ENCODE results near the gene MMADHC. TPM values are rescaled to one million over a fixed set of nuclear protein-coding genes. Genes with fewer than 3 reads are reported as not detected.
A peak's percentile ranks its signal among the peaks of the same experiment; 100 is the strongest.

The MMADHC gene
- total and polyA plus RNA-seq, 2 of the 13 experiments (the other 11 are each of a cell fraction or from before 2014, with no cell fraction given), result 90.2 to 210 TPM

DNA sequence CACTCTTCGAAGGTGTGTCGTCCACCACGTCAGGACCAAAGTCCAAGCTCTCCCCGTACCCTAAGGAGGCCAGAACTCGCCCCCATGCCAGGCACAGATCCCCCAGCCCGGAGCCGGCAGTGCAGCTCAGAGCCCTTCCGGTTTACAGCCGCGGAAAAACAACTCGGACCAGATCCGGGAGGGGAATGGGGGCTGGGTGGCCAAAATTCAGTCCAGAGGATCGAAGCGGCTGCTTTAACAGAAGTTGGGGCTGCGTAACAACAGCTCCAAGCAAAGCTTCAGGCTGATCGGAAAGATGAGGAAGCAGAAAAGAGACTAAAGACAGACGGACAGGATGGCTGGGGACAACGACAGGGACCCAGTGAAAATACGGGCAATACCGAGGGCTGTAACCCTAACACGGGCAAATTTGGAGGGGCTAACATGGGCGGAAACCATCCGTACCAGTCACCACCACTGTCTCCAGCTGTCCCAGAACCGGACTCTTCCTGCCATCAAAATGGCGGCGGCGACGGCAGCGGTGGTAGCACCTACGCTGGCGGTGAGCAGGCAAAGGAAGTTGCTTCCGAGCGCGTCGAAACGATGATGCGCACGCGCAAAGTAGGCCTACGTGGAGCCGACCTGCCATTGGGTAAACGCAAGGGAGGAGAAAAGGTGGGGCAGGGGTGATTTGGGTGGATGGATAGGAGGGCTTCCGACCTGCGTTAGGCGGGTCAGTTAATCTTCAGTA lies at the start of gene MMADHC (continued):
- no peak for TF ChIP-seq ZNF660 (CRISPR knock-in tag; IDR thresholded peaks at IDR 0.05; ENCODE audit: borderline replicate concordance, low read depth)
- TF ChIP-seq, protein P1, sequence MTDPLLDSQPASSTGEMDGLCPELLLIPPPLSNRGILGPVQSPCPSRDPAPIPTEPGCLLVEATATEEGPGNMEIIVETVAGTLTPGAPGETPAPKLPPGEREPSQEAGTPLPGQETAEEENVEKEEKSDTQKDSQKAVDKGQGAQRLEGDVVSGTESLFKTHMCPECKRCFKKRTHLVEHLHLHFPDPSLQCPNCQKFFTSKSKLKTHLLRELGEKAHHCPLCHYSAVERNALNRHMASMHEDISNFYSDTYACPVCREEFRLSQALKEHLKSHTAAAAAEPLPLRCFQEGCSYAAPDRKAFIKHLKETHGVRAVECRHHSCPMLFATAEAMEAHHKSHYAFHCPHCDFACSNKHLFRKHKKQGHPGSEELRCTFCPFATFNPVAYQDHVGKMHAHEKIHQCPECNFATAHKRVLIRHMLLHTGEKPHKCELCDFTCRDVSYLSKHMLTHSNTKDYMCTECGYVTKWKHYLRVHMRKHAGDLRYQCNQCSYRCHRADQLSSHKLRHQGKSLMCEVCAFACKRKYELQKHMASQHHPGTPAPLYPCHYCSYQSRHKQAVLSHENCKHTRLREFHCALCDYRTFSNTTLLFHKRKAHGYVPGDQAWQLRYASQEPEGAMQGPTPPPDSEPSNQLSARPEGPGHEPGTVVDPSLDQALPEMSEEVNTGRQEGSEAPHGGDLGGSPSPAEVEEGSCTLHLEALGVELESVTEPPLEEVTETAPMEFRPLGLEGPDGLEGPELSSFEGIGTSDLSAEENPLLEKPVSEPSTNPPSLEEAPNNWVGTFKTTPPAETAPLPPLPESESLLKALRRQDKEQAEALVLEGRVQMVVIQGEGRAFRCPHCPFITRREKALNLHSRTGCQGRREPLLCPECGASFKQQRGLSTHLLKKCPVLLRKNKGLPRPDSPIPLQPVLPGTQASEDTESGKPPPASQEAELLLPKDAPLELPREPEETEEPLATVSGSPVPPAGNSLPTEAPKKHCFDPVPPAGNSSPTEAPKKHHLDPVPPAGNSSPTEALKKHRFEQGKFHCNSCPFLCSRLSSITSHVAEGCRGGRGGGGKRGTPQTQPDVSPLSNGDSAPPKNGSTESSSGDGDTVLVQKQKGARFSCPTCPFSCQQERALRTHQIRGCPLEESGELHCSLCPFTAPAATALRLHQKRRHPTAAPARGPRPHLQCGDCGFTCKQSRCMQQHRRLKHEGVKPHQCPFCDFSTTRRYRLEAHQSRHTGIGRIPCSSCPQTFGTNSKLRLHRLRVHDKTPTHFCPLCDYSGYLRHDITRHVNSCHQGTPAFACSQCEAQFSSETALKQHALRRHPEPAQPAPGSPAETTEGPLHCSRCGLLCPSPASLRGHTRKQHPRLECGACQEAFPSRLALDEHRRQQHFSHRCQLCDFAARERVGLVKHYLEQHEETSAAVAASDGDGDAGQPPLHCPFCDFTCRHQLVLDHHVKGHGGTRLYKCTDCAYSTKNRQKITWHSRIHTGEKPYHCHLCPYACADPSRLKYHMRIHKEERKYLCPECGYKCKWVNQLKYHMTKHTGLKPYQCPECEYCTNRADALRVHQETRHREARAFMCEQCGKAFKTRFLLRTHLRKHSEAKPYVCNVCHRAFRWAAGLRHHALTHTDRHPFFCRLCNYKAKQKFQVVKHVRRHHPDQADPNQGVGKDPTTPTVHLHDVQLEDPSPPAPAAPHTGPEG (CRISPR knock-in tag; IDR thresholded peaks at IDR 0.05), result peak; percentile 45; the same call in 1 of the 2 replicates
- TF ChIP-seq JUND (CRISPR knock-in tag; IDR thresholded peaks at IDR 0.05), result no peak
- TF ChIP-seq HMG20B (CRISPR knock-in tag; conservative IDR thresholded peaks at IDR 0.05), result 0 out of 2 replicates have a peak, but pooled peaks have one; percentile 26
- TF ChIP-seq, protein P2, sequence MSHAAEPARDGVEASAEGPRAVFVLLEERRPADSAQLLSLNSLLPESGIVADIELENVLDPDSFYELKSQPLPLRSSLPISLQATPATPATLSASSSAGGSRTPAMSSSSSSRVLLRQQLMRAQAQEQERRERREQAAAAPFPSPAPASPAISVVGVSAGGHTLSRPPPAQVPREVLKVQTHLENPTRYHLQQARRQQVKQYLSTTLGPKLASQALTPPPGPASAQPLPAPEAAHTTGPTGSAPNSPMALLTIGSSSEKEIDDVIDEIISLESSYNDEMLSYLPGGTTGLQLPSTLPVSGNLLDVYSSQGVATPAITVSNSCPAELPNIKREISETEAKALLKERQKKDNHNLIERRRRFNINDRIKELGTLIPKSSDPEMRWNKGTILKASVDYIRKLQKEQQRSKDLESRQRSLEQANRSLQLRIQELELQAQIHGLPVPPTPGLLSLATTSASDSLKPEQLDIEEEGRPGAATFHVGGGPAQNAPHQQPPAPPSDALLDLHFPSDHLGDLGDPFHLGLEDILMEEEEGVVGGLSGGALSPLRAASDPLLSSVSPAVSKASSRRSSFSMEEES (CRISPR knock-in tag; IDR thresholded peaks at IDR 0.05), result peak; percentile 60
- 0 out of 2 replicates have a peak, but pooled peaks have one; percentile 56 for TF ChIP-seq ZMYM2 (CRISPR knock-in tag; IDR thresholded peaks at IDR 0.05)
- TF ChIP-seq ZNF703 (CRISPR knock-in tag; IDR thresholded peaks at IDR 0.05; ENCODE audit: borderline replicate concordance), result peak; percentile 52; the same call in 1 of the 2 replicates
- TF ChIP-seq, protein P3, sequence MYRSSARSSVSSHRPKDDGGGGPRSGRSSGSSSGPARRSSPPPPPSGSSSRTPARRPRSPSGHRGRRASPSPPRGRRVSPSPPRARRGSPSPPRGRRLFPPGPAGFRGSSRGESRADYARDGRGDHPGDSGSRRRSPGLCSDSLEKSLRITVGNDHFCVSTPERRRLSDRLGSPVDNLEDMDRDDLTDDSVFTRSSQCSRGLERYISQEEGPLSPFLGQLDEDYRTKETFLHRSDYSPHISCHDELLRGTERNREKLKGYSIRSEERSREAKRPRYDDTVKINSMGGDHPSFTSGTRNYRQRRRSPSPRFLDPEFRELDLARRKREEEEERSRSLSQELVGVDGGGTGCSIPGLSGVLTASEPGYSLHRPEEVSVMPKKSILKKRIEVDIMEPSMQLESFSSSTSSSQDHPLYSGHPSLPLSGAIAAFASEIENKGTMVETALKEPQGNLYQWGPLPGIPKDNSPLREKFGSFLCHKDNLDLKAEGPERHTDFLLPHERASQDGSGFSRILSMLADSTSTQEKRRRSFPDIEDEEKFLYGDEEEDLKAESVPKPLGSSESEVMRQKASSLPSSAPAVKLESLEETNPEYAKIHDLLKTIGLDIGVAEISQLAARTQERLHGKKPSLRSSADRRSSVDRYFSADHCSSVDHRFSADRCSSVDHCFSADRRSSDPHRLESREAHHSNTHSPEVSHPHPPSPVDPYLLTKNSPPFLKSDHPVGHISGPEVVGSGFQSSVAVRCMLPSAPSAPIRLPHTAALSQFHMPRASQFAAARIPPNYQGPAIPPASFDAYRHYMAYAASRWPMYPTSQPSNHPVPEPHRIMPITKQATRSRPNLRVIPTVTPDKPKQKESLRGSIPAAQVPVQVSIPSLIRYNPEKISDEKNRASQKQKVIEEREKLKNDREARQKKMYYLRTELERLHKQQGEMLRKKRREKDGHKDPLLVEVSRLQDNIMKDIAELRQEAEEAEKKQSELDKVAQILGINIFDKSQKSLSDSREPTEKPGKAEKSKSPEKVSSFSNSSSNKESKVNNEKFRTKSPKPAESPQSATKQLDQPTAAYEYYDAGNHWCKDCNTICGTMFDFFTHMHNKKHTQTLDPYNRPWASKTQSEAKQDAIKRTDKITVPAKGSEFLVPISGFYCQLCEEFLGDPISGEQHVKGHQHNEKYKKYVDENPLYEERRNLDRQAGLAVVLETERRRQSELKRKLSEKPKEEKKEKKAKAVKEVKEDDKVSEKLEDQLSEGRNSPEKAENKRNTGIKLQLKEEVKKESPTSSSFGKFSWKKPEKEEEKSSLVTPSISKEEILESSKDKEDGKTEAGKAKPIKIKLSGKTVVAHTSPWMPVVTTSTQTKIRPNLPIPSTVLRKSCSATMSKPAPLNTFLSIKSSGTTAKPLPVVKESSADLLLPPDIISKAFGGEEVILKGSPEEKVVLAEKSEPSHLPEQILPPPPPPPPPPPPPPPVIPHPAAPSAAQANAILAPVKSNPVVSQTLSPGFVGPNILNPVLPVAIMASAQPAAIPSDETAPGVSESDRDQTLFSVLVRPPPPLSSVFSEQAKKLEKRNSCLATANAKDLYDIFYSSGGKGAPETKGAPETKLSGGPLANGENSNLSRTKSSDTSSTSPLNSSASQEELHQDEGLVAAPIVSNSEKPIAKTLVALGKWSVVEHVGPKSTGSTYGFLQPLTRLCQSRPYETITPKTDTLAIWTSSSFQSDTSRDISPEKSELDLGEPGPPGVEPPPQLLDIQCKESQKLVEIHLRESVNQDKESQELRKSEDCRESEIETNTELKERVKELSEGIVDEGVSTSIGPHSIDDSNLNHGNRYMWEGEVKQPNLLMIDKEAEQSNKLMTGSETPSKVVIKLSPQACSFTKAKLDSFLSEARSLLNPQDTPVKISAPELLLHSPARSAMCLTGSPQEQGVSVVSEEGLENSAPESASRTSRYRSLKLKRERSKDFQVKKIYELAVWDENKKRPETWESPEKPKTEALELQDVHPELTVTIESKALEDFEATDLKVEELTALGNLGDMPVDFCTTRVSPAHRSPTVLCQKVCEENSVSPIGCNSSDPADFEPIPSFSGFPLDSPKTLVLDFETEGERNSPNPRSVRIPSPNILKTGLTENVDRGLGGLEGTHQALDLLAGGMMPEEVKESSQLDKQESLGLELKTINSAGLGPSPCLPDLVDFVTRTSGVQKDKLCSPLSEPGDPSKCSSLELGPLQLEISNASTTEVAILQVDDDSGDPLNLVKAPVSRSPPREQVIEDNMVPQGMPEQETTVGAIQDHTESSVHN (CRISPR knock-in tag; IDR thresholded peaks at IDR 0.05), result peak; percentile 56; the same call in 1 of the 2 replicates
- peak; percentile 35 for TF ChIP-seq ZNF629 (CRISPR knock-in tag; conservative IDR thresholded peaks at IDR 0.05)

All from HepG2 (cell line).